Measurements from ENCODE around the gene MBD3L4.
"Not testable (repeated sequence)": the region's sequence is repeated elsewhere in the genome, so short reads cannot be mapped to it uniquely, and the experiment has no call there.

Gene MBD3L4

DNA sequence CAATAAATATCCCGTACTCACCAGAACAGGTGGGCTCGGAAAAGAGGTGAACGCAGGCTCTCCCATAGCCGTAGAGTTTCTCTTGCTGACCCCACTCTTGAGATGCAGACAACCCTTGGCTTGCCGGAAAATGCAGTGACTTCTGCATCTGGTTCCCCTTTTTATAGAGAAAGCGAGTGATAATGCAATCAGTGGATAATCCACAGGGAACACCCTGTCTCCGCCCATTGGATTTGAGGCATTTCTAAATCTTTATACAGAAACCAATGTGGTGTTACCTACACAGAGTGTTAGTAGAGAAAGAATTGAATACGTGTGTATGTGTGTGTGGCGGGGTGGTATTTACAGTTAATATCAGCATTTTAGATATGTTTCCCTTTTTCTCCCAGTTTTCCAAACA is at the start of gene MBD3L4:
TSS of gene MBD3L4 (minus strand) at position 101 of the 400 bp plus-strand sequence. CDS start at position 66, 35 bp downstream.
- DNase-seq: not testable (repeated sequence)

DNA sequence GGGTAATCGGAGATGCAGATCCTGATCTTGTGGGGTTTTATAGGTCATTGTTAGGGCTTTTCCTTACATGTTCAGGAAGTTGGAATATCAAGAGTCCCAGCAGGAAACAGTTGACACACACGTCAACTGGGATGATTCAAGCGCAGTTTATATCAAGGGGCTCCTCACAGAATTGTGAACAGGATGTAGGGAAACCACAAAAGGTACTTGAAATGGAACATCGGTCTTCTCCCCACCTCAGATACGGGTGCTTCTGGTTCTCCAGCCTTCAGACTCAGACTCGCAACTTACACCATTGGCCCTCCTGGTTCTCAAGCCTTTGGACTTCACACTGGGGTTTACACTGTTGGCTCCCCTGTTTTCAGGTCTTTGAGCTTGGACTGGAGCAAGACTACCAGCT is 49.0 kb upstream of the MBD3L4 start:
- DNase-seq: no peak

DNA sequence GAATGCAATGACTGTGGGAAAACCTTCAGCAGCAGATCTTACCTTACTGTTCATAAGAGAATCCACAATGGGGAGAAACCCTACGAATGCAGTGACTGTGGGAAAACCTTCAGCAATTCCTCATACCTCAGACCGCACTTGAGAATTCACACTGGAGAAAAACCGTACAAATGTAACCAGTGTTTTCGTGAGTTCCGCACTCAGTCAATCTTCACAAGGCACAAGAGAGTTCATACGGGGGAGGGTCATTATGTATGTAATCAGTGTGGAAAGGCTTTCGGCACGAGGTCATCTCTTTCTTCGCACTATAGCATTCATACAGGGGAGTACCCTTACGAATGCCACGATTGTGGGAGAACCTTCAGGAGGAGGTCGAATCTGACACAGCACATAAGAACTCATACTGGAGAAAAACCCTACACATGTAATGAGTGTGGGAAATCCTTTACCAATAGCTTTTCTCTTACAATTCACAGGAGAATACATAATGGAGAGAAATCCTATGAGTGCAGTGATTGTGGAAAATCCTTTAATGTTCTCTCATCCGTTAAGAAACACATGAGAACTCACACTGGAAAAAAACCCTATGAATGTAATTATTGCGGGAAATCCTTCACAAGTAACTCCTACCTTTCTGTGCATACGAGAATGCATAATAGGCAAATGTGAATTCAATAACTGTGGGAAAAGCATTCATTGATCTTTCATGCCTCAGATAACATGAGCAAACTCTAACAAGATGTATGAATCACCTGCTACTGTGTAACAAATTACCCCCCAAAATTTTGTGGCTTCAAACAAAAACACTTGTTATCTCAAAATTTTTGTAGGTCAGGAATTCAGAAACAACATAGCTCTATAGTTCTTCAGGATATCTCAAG is 43.3 kb upstream of the MBD3L4 start:
- peak in 1 of 2 experiments; percentile 5 for DNase-seq

DNA sequence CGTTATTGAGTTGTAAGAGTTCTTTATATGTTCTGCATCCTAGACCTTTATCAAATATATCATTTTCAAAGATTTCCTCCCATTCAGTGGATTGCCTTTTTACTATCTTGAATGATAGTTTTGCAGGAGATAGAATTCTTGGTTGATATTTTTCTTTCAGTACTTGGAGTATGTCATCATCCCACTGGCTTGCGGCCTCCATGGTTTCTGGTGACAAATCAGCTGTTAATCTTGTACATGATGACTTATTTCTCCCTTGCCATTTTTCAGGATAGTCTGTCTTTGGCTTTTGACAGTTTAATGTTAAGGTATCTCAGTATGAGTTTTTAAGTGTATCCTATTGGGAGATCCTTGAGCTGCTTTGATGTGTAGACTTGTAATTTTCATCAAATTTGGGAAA is 38.0 kb upstream of the MBD3L4 start:
- DNase-seq: no peak

DNA sequence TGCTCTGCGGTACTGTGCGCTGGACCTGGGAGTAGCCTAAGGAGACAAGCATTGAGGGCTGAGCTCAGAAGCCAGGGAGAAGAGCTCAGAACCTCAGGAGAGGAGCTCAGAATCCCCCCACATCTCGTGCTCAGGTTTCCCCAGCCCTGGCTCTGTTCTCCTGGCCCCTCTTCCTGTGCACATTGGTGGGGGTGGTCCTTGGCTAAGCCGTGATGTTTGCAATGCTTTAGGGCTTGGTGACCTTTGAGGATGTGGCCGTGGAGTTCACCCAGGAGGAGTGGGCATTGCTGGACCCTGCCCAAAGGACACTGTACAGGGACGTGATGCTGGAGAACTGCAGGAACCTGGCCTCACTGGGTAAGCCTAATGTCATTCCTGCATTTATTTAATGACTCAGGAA is 36.2 kb upstream of the MBD3L4 start:
- no peak for DNase-seq

DNA sequence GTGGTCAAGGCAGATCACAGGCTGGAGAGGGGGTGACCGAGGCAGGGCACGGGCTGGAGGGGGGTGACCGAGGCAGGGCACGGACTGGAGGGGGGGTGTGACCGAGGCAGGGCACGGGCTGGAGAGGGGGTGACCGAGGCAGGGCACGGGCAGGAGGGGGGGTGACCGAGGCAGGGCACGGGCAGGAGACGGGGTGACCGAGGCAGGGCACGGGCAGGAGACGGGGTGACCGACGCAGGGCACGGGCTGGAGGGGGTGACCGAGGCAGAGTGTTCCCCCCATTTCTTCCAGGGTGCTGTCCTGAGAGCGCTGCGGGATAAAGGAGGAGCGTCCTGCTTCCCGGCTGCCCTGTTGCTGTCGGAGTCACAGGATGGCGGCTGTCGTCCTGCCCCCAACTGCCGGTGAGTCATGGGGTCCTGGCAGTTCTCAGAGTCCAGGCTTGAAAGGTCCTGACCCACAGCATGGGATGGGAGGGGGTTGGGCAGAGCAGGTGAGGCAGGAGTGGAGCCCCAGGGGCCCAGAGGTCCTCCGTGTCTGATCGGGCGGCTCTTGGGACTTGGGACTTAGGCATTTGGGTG is 34.8 kb upstream of the MBD3L4 start:
- no peak for DNase-seq

DNA sequence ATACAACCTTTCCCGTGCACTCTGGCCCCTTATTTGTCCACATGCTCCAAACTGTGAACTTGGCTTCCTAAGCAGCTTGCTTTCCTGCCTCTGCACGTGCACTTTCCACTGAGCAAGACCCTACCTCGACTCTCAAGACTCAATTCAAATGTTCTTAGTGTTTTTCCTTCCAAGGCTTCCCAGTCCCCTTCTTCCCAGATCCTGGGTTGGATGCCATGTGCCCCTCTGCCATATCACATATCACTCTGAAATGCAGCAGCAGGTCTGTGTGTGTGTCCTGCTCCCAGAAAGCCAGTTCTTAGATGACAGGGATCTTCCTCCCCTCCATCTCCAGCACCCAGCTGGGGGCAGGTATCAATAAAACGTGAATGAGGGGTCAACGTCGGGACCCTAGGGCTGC is 32.6 kb upstream of the MBD3L4 start:
- no peak for DNase-seq

DNA sequence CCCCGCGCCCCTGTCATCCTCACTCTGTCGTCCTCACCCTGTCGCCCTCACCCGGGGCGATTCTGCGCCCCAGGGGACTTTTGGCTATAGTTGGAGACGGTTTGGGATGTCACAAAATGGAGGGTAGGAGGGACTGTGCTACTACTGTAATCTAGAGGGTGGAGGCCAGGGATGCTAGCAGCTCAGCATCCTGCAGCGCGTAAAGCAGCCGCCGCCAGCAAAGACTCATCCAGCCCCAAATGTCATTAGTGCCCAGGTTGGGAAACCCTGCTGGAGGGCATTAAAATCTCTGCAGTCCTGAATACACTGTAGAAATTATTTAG is 29.9 kb upstream of the MBD3L4 start:
- no peak for DNase-seq

DNA sequence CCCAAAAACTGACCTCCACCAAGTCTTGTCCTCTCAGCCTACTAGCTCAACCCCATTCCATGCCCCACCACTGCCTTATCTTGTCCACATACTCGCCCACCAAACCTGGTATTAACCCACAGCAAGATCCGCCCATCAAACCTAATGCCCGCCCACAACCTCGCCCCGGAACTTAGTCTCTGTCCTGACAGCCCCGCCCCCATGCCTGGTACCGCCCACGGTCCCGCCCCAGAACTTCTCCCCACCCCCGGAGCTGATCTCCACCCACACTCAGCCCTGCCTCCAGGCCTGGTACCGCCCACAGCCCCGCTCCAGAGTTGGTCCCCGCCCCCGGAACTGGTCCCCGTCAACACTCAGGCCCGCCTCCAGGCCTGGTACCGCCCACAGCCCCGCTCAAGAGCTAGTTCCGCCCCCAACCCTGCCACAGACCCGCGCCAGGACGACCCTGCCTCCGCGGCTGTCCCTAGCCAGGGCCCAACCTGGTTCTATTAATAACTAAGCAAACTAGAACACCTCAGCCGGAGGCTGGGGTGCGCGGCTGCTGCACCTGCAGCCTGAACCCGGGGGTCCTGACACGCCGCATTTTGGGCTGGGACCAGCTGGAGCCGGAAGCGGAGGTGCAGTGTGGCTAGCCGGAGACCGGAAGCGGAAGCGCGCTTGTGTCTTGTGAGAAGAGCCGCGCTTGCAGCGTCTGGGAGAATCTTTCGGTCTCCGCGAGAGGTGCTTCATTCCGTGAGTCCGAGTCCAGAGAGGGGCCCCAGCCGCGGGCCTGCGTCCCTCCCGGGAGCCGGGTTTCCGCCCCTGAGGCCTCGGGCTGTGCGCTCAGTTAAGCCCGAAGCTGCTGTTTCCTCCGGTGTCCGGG is 29.3 kb upstream of the MBD3L4 start, which contains the start of gene ZNF557:
TSS of gene ZNF557 (plus strand) at position 662 of the 862 bp plus-strand sequence. CDS start 5,372 bp downstream, outside the sequence.
- peak; percentile 76 to 82 for DNase-seq

DNA sequence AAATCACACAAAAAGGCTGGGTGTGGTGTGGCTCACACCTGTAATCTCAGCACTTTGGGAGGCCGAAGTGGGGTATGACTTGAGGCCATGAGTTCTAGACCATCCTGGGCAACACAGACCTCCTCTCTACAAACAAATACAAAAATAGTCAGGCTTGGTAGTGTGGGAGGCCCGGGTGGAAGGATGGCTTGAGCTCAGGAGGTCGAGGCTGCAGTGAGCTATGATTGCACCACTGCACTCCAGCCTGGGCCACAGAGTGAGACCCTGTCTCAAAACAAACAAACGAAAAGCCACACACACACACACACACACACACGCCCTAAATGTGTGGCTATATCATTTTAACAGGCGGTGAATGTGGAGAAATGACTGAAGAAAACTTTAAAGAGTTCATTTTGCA is 28.6 kb upstream of the MBD3L4 start:
- DNase-seq: no peak

DNA sequence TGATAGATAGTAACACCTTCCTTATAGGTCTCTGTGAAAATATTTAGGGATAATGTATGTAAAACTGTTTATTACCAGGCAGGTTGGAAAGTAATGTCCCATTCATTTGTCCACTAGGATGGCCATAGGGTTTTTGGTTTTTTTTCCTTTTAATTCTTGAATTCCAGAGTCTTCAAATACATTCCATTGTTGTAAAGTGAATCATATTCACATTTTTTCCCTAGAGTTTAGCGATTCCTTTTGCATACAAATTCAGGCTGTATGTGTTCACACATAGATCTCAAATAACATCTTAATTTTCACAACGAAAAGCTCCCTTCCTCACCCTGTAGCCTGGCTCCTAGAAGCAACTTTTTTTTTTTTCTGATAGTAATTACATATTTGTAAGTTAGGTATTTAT is 27.7 kb upstream of the MBD3L4 start:
- no peak for DNase-seq

DNA sequence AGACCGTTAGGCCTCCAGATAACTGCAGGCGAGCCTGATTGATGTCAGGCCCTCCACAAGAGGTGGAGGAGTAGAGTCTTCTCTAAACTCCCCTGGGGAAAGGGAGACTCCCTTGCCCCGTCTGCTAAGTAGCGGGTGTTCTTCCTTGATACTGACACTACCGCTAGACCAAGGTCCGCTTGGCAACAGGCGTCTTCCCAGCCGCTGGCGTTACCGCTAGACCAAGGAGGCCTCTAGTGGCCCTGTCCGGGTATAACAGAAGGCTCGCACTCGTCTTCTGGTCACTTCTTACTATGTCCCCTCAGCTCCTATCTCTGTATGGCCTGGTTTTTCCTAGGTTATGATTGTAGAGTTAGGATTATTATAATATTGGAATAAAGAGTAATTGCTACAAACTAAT is 27.1 kb upstream of the MBD3L4 start:
- DNase-seq: not testable (repeated sequence)

DNA sequence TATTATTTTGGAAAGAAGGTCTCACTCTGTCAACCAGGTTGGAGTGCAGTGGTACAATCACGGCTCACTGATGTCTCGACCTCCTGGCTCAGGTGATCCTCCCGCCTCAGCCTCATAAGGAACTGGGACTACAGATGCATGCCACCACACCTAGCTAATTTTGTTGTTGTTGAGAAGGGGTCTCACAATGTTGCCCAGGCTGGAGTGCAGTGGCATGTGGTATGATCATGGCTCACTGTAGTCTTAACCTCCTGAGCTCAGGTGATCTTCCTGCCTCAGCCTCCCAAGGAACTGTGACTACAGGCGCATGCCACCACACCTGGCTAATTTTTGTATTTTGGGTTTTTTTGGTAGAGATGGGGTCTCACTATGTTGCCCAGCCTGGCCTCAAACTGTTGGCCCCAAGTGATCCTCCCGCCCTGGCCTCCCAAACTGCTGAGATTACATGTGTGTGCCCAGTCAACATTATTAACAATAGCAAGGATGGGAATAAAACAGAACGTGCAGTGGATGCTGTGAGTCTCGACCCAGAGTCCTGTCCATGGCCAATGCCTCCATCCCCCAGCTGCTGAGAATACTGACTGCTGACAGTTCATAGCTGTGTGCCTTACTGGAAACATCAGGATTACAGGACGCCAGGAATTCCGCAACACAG is 23.9 kb upstream of the MBD3L4 start:
- no peak for DNase-seq

DNA sequence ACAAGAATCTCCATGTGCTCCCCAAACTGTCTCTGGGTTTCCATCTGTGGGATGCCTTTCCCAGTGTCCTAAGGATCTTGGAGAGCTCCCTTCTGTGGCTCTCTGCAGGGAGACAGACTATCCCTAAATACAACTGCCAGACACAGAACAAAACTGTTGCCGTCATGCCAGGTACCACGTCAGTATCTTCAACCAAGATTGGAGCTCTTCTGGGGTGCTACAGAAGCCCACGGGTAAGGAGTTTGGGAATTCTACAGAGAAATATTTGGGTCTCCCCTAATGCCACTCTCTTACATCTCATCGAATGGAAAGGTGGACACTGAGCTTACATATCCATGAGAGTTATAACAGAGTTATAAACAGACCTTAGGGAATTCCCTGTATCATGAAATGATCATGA is 23.4 kb upstream of the MBD3L4 start:
- no peak for DNase-seq

DNA sequence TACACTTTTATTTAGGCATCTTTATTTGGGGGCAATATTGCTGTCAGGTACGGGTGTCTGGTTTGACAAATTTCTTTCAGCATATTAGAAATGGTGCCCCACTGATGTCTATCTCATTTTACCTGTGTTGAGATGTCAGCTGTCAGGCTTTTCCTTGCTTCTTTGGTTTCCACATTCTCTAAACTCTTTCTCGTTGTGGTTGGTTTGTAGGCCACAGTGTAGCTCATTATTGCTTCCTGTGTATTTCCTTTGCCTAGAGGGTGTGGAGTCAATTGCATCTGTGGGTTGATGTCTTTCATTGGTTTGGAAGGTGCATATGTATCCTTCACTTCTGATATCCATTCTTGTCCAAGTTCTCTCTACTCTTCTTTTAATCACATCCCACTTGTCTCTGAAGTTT is 20.0 kb upstream of the MBD3L4 start:
- DNase-seq: not testable (repeated sequence)

DNA sequence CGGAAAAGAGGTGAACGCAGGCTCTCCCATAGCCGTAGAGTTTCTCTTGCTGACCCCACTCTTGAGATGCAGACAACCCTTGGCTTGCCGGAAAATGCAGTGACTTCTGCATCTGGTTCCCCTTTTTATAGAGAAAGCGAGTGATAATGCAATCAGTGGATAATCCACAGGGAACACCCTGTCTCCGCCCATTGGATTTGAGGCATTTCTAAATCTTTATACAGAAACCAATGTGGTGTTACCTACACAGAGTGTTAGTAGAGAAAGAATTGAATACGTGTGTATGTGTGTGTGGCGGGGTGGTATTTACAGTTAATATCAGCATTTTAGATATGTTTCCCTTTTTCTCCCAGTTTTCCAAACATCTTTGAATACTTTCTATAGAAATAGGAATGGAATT is 18.6 kb upstream of the MBD3L4 start, which contains the start of gene MBD3L3:
TSS of gene MBD3L3 (minus strand) at position 101 of the 400 bp plus-strand sequence. CDS start at position 30, 71 bp downstream.
- not testable (repeated sequence) for DNase-seq

DNA sequence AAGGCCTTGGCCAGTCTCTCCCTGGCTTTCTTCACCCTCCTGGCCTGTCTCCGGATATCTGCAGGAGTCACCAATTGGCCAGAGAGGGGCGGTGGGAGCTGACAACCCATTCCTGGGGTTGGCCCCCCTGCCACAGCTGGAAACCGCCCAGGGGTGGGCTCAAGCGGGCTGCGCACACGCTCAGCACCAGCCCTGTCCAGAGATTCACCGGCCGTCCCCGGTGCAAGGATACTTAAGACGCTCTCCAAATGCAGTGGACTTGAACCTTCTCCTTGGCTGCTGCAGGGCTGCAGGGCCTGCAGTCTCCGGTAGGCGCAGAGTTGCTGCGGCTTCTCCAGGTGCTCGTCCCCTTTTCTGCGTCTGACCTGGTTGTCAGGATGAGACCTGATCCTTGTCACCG is 16.4 kb upstream of the MBD3L4 start:
- DNase-seq: not testable (repeated sequence)

DNA sequence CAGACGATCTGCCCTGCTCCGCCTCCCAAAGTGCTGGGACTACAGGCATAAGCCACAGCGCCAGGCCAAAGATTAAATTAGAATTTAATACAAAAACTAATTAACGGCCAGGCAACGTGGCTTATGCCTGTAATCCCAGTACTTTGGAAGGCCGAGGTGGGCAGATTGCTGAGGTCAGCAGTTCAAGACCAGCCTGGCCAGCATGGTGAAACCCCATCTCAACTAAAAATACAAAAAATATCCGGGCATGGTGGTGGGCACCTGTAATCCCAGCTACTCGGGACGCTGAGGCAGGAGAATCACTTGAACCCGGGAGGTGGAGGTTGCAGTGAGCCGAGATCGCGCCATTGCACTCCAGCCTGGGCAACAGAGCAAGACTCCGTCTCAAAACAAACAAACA is 15.7 kb upstream of the MBD3L4 start:
- DNase-seq: not testable (repeated sequence)

DNA sequence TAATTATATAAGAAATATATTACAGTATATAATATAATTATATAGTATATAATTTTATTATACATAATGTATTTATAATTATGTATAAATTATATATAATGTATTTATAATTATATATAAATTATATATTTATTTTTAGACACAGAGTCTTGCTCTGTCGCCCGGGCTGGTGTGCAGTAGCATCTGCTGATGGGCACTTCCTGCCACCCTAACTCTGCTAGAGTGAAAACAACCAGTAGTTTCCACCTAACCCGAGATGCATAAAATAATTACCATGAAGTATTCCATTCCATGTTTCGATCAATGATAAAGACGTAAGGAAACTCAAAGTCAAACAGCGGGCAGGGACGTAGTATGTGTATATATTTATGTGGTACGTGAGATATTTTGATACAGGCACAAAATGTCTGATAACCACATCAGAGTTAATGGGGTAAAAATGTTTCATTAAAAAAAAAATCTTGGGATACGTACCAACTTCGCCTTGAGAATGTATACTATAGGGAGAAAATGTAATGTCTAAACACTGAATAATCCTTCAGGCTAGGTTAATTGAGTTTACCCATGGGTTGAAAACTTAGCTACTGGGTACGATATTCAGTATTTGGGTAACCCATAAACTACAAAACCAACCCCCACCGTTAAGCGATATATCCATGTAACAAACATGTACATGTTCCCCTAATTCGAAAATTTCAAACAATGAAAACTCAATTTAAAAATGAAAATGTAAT is 14.8 kb upstream of the MBD3L4 start:
- not testable (repeated sequence) for DNase-seq

DNA sequence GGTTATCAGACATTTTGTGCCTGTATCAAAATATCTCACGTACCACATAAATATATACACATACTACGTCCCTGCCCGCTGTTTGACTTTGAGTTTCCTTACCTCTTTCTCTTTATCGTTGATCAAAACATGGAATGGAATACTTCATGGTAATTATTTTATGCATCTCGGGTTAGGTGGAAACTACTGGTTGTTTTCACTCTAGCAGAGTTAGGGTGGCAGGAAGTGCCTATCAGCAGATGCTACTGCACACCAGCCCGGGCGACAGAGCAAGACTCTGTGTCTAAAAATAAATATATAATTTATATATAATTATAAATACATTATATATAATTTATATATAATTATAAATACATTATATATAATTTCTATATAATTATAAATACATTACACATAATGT is 12.9 kb upstream of the MBD3L4 start:
- DNase-seq: not testable (repeated sequence)

DNA sequence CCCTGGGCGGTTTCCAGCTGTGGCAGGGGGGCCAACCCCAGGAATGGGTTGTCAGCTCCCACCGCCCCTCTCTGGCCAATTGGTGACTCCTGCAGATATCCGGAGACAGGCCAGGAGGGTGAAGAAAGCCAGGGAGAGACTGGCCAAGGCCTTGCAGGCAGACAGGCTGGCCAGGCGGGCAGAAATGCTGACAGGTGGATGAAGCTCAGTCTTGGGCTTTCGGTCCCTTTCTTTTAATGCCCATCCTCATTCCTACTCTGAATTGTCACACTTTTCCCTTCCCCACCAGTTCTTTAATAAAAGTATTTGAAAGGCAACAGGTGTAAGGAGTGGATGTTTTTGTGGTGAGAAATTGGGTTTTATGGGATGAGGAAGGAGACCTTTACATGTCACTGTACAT is 11.4 kb upstream of the MBD3L4 start:
- DNase-seq: not testable (repeated sequence)

DNA sequence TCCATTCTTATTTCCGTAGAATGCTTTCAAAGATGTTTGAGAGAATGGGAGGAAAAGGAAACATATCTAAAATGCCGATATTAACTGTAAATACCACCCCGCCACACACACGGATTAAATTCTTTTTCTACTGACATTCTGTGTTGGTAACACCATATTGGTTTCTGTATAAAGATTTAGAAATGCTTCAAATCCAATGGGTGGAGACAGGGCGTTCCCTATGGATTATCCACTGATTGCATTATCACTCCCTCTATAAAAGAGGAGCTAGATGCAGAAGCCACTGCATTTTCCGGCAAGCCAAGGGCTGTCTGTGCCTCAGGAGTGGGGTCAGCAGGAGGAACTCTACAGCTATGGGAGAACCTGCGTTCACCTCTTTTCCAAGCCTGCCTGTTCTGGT is 9.0 kb upstream of the MBD3L4 start, which contains the start of gene MBD3L2:
TSS of gene MBD3L2 (plus strand) at position 301 of the 400 bp plus-strand sequence. CDS start at position 354, 53 bp downstream.
- not testable (repeated sequence) for DNase-seq
